H9 (cell line): ENCODE data around the gene DDX49. TPM values are rescaled to one million over a fixed set of nuclear protein-coding genes. Genes with fewer than 3 reads are reported as not detected.

Experiments used
- DNase-seq: peaks from one replicate; pipeline ENCODE4 v3.0.0-alpha.2; 2017
- H2AFZ ChIP-seq: one replicate; pipeline ENCODE4 v1.6.1; 2013; ENCODE audit warnings: mild to moderate bottlenecking, low read length, control low read depth, moderate library complexity
- H2AK5ac ChIP-seq: 2 replicates; pipeline ENCODE4 v1.6.1; 2013; ENCODE audit warnings: low read length, control low read depth, mixed read lengths; ENCODE audit not compliant: insufficient read length
- H2BK120ac ChIP-seq: one replicate; pipeline ENCODE4 v1.6.1; 2013; ENCODE audit warnings: low read depth, mild to moderate bottlenecking, low read length, control low read depth, inconsistent platforms; ENCODE audit not compliant: poor library complexity, severe bottlenecking
- H2BK12ac ChIP-seq: 2 replicates; pipeline ENCODE4 v1.6.1; 2013; ENCODE audit warnings: low read length, control low read depth, mixed read lengths, low read depth; ENCODE audit not compliant: insufficient read length
- H2BK15ac ChIP-seq: 2 replicates; pipeline ENCODE4 v1.6.1; 2013; ENCODE audit warnings: low read depth, low read length, control low read depth
- H2BK20ac ChIP-seq: one replicate; pipeline ENCODE4 v1.6.1; 2013; ENCODE audit warnings: low read depth, mild to moderate bottlenecking, low read length, control low read depth, inconsistent platforms; ENCODE audit not compliant: poor library complexity, severe bottlenecking
- H2BK5ac ChIP-seq: 2 replicates; pipeline ENCODE4 v1.6.1; 2013; ENCODE audit warnings: low read length, control low read depth, mixed read lengths; ENCODE audit not compliant: insufficient read length
- H3K14ac ChIP-seq: 2 replicates; pipeline ENCODE4 v1.6.1; 2013; ENCODE audit warnings: low read length, control low read depth; ENCODE audit not compliant: insufficient read depth
- H3K18ac ChIP-seq: 2 replicates; pipeline ENCODE4 v1.6.1; 2013; ENCODE audit warnings: low read depth, mild to moderate bottlenecking, mixed read lengths, low read length, control low read depth; ENCODE audit not compliant: insufficient read length
- H3K23ac ChIP-seq: 2 replicates; pipeline ENCODE4 v1.6.1; 2013; ENCODE audit warnings: low read length, control low read depth, mixed read lengths, low read depth; ENCODE audit not compliant: insufficient read length
- H3K23me2 ChIP-seq: 2 replicates; pipeline ENCODE4 v1.6.1; 2013; ENCODE audit warnings: low read depth, mild to moderate bottlenecking, mixed read lengths, low read length, control low read depth; ENCODE audit not compliant: insufficient read length, poor library complexity, severe bottlenecking
- H3K27ac ChIP-seq: 2 replicates; pipeline ENCODE4 v1.5.1; 2013; ENCODE audit warnings: low read length, control low read depth, mixed read lengths, low read depth; ENCODE audit not compliant: insufficient read length
- H3K27me3 ChIP-seq: 2 replicates; pipeline ENCODE4 v1.6.1; 2013; ENCODE audit warnings: low read length, control low read depth, inconsistent platforms; ENCODE audit not compliant: insufficient read depth
- H3K4ac ChIP-seq: 2 replicates; pipeline ENCODE4 v1.6.1; 2013; ENCODE audit warnings: low read depth, mild to moderate bottlenecking, control low read depth, inconsistent platforms, low read length, moderate library complexity
- H3K4me1 ChIP-seq: 2 replicates; pipeline ENCODE4 v1.6.1; 2013; ENCODE audit warnings: low read length, control low read depth, inconsistent platforms; ENCODE audit not compliant: insufficient read depth
- H3K4me2 ChIP-seq: 2 replicates; pipeline ENCODE4 v1.6.1; 2013; ENCODE audit warnings: low read length, control low read depth, mixed read lengths; ENCODE audit not compliant: insufficient read length, insufficient read depth
- H3K56ac ChIP-seq: 2 replicates; pipeline ENCODE4 v1.6.1; 2013; ENCODE audit warnings: low read depth, mild to moderate bottlenecking, mixed read lengths, low read length, control low read depth; ENCODE audit not compliant: insufficient read length
- H3K79me1 ChIP-seq: 2 replicates; pipeline ENCODE4 v1.6.1; 2013; ENCODE audit warnings: low read depth, mild to moderate bottlenecking, moderate library complexity, low read length, control low read depth, inconsistent platforms; ENCODE audit not compliant: insufficient read depth, poor library complexity, severe bottlenecking
- H3K79me2 ChIP-seq: 2 replicates; pipeline ENCODE4 v1.6.1; 2013; ENCODE audit warnings: low read length, control low read depth, inconsistent platforms; ENCODE audit not compliant: insufficient read depth
- H3K9ac ChIP-seq: 2 replicates; pipeline ENCODE4 v1.6.1; 2013; ENCODE audit warnings: low read length, control low read depth, mixed read lengths; ENCODE audit not compliant: insufficient read length; ENCODE audit errors: extremely low read depth
- H3K9me3 ChIP-seq: one replicate; pipeline ENCODE4 v1.6.1; 2013; ENCODE audit warnings: low read depth, low read length, inconsistent platforms; ENCODE audit not compliant: control insufficient read depth
- H3T11ph ChIP-seq: one replicate; pipeline ENCODE4 v1.6.1; 2013; ENCODE audit warnings: mild to moderate bottlenecking, low read length, control low read depth, inconsistent platforms
- H4K20me1 ChIP-seq: one replicate; pipeline ENCODE4 v1.6.1; 2013; ENCODE audit not compliant: control insufficient read depth, insufficient read length, insufficient read depth
- H4K5ac ChIP-seq: 2 replicates; pipeline ENCODE4 v1.6.1; 2013; ENCODE audit warnings: low read depth, mild to moderate bottlenecking, mixed read lengths, low read length, control low read depth; ENCODE audit not compliant: insufficient read length
- H4K8ac ChIP-seq: replicated peaks from 2 replicates; pipeline ENCODE4 v1.6.1; 2013; ENCODE audit warnings: low read length, control low read depth, mixed read lengths, low read depth; ENCODE audit not compliant: insufficient read length
- H4K91ac ChIP-seq: 2 replicates; pipeline ENCODE4 v1.6.1; 2013; ENCODE audit warnings: low read depth, mild to moderate bottlenecking, moderate library complexity, mixed read lengths, low read length, control low read depth; ENCODE audit not compliant: insufficient read length
- H3K27ac Mint-ChIP-seq, 3 experiments: 2 replicates in 2 of 3; 3 replicates in 1 of 3; pipeline ENCODE4 v1.8.0; 2020 to 2021; ENCODE audit warnings: mixed read lengths in 3 of 3, mild to moderate bottlenecking in 1 of 3, moderate library complexity in 1 of 3
- H3K27me3 Mint-ChIP-seq: 2 replicates; pipeline ENCODE4 v1.8.0; 2021; ENCODE audit warnings: low read depth, mild to moderate bottlenecking, moderate library complexity, mixed read lengths
- H3K36me3 Mint-ChIP-seq, 3 experiments: 2 replicates in 2 of 3; 3 replicates in 1 of 3; pipeline ENCODE4 v1.8.0; 2020 to 2021; ENCODE audit warnings: low read depth in 3 of 3, mixed read lengths in 3 of 3; ENCODE audit not compliant: insufficient read depth in 1 of 3
- H3K4me1 Mint-ChIP-seq, 2 experiments: 2 replicates each; pipeline ENCODE4 v1.8.0; 2020; ENCODE audit warnings: mixed read lengths in 2 of 2
- H3K4me3 Mint-ChIP-seq, 2 experiments: 2 replicates in 1 of 2; 3 replicates in 1 of 2; pipeline ENCODE4 v1.8.0; 2020 to 2021; ENCODE audit warnings: mild to moderate bottlenecking in 2 of 2, mixed read lengths in 2 of 2, moderate library complexity in 1 of 2
- H3K9me3 Mint-ChIP-seq, 2 experiments: 2 replicates in 1 of 2; 3 replicates in 1 of 2; pipeline ENCODE4 v1.8.0; 2020; ENCODE audit warnings: mild to moderate bottlenecking in 2 of 2, mixed read lengths in 2 of 2, moderate library complexity in 1 of 2
- whole genome bisulfite sequencing: extraction: QIAGEN DNeasy Blood & Tissue Kit; methylation state at CpG from one replicate; pipeline ENCODE4 v1.1.7; 2013; ENCODE audit warnings: missing lambda C conversion rate, low lambda C conversion rate, mixed read lengths; ENCODE audit not compliant: insufficient read length; ENCODE audit errors: extremely low coverage; 5-methylcytosine and 5-hydroxymethylcytosine counted together
- total RNA-seq: library from RNA; stranded (reverse); gene quantifications from 2 replicates; pipeline ENCODE4 v1.2.1, GENCODE V29; 2021
- TF ChIP-seq, protein P1 (sequence below): fragments of 200-600 bp; sonication (generic); conservative IDR thresholded peaks from 3 replicates; pipeline ENCODE4 v1.8.0; 2021; ENCODE audit warnings: antibody characterized with exemption, mild to moderate bottlenecking

Gene DDX49
- total RNA-seq, 1 experiment from 2014 or later, result 52.3 TPM

DNA sequence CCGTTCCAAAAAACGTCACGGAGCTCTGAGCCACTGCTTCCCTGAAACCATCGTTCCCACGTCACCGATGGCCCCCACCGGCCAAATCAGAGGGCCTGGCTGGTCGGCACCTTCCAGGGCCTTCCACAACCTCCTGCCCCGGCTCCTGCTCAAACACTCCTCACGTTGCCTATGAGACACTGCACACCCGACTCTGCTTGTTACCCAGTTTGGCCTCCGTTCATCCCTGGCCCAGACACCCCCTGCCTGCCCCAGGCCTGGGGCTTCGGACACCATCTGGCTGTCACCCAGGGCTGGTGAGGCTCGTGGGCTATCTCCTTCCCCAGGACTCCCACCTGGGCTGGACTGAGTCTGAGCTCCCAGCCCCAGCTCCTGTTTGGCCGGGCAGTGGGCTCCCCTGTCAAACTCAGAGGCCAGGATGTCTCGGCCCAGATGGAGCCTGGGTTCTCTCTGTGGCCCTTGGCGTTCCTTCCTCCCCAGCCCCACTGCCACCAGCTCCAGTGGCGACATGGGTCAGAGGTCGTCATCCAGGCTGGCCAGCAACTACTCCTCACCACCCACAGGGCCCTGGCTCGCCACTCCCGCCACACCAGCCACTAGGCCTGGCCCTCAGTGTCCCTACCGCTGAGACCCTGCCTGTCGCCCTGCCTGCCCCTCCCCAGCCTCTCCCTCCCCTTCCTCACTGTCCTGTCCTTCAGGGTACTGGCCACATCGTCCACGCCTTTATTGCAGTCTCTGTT lies 41.3 kb upstream of the DDX49 start:
- peak overlapping the region in 2 of 3 experiments; percentile 75 to 77; a peak in 4 of 7 replicates for H3K27ac Mint-ChIP-seq
- WGBS, result no CpG with 5 or more reads among the region's 25 CpGs

More for the DNA sequence above, 41.3 kb upstream of the DDX49 start:
- Histone ChIP-seq H3K18ac (no peak overlapping the region), H3K23ac (no peak overlapping the region), H4K5ac (no peak overlapping the region), H3T11ph (no peak overlapping the region), H2BK12ac (no peak overlapping the region), H3K4ac (no peak overlapping the region), H3K9ac (no peak overlapping the region), H3K4me2 (no peak overlapping the region), H3K4me1 (no peaks in the 10 kb centered on the region), H4K20me1 (no peaks in the 10 kb centered on the region), H3K9me3 (no peaks in the 10 kb centered on the region), H3K27ac (no peak overlapping the region), H2BK15ac (no peak overlapping the region), H2AFZ (no peak overlapping the region), H3K79me2 (no peaks in the 10 kb centered on the region), H2BK5ac (no peak overlapping the region), H2BK20ac (no peak overlapping the region), H3K56ac (no peak overlapping the region), H3K27me3 (no peaks in the 10 kb centered on the region), H2AK5ac (no peak overlapping the region), H4K8ac (no peak overlapping the region), H3K14ac (no peak overlapping the region), H4K91ac (no peak overlapping the region), H3K79me1 (no peaks in the 10 kb centered on the region), H2BK120ac (no peak overlapping the region), H3K23me2 (no peaks in the 10 kb centered on the region)
- peak; percentile 27 for DNase-seq
- Mint-ChIP-seq H3K4me1 (no peaks in the 10 kb centered on the region), H3K9me3 (peaks cover 0 to 9% of the 10 kb centered on the region in 2 experiments; a peak in 3 of 5 replicates), H3K36me3 (peaks cover 42 to 76% (median 58%) of the 10 kb centered on the region in 3 experiments), H3K27me3 (no peaks in the 10 kb centered on the region), H3K4me3 (no peak overlapping the region)
- TF ChIP-seq, protein P1, sequence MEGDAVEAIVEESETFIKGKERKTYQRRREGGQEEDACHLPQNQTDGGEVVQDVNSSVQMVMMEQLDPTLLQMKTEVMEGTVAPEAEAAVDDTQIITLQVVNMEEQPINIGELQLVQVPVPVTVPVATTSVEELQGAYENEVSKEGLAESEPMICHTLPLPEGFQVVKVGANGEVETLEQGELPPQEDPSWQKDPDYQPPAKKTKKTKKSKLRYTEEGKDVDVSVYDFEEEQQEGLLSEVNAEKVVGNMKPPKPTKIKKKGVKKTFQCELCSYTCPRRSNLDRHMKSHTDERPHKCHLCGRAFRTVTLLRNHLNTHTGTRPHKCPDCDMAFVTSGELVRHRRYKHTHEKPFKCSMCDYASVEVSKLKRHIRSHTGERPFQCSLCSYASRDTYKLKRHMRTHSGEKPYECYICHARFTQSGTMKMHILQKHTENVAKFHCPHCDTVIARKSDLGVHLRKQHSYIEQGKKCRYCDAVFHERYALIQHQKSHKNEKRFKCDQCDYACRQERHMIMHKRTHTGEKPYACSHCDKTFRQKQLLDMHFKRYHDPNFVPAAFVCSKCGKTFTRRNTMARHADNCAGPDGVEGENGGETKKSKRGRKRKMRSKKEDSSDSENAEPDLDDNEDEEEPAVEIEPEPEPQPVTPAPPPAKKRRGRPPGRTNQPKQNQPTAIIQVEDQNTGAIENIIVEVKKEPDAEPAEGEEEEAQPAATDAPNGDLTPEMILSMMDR, result no peak
